Calu3 (cell line): ENCODE measurements around the gene XCR1. TPM values are rescaled to one million over a fixed set of nuclear protein-coding genes. Genes with fewer than 3 reads are reported as not detected.

ENCODE experiments used
- BruUV-seq: library from RNA; stranded (reverse); fragments of 400-500 nt; replicated peaks from 2 replicates; lab custom pipeline; 2021; lab: Mats Ljungman, UMichigan
- CTCF ChIA-PET: fragments of 300-600 bp; sonication (Branson Sonifier 250); formaldehyde crosslinking; loops from one replicate; lab custom pipeline; 2022; ENCODE audit warnings: antibody characterized with exemption; lab: Charles Lee
- DNase-seq: peaks from one replicate; pipeline ENCODE4 v3.0.0; 2022
- H3K27ac Mint-ChIP-seq: one replicate; pipeline ENCODE4 v1.8.0; 2022; ENCODE audit warnings: mixed read lengths; ENCODE audit not compliant: unreplicated experiment
- H3K27me3 Mint-ChIP-seq: one replicate; pipeline ENCODE4 v1.8.0; 2022; ENCODE audit warnings: mixed read lengths; ENCODE audit not compliant: unreplicated experiment
- H3K36me3 Mint-ChIP-seq: one replicate; pipeline ENCODE4 v1.8.0; 2022; ENCODE audit warnings: mild to moderate bottlenecking, moderate library complexity, mixed read lengths; ENCODE audit not compliant: insufficient read depth, unreplicated experiment
- H3K4me1 Mint-ChIP-seq: one replicate; pipeline ENCODE4 v1.8.0; 2022; ENCODE audit warnings: mild to moderate bottlenecking, low read depth, mixed read lengths; ENCODE audit not compliant: unreplicated experiment
- H3K4me3 Mint-ChIP-seq: one replicate; pipeline ENCODE4 v1.8.0; 2022; ENCODE audit warnings: mild to moderate bottlenecking, low read depth, moderate library complexity, mixed read lengths; ENCODE audit not compliant: unreplicated experiment
- H3K9me3 Mint-ChIP-seq: one replicate; pipeline ENCODE4 v1.8.0; 2022; ENCODE audit warnings: low read depth, mixed read lengths; ENCODE audit not compliant: unreplicated experiment
- intact Hi-C: fragments of 100-400 bp; cut with micrococcal nuclease; formaldehyde crosslinking; loops from one replicate; pipeline ENCODE4 v1.10.0; 2022; ENCODE audit not compliant: unreplicated experiment
- total RNA-seq: library from RNA; stranded (reverse); gene quantifications from 2 replicates; pipeline ENCODE4 v1.2.3, GENCODE V29; 2022
- TF ChIP-seq, protein P1 (sequence below): fragments of 200-600 bp; IDR thresholded peaks from one replicate; pipeline ENCODE4 v1.8.0; 2022; ENCODE audit warnings: antibody characterized with exemption; ENCODE audit not compliant: unreplicated experiment

Gene XCR1
- total RNA-seq, 1 experiment from 2014 or later, result not detected

DNA sequence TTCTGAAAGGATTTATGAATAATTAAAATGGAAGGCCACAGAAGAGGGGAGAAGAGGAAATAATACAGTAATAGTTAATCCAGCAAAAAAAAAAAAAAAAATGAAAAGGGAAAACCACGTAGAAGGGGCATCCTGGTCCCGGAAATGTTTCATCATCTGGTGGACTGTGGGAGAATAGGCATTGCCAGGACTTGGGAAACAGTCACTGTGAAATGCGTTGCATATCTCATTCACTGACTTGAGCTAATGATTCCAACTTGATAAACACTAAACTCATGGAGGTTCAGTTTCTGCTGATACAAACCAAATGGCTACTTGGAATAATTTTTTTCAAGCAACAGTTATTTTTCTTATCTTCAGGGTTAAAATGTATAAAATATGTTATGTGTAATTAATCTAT lies 3.2 kb downstream of the XCR1 start:
- no peak overlapping the region for H3K4me3 Mint-ChIP-seq
- CTCF ChIA-PET, result no interaction called here
- intact Hi-C loops, result no loop called here
- H3K27ac Mint-ChIP-seq, result no peak overlapping the region
- TF ChIP-seq, protein P1, sequence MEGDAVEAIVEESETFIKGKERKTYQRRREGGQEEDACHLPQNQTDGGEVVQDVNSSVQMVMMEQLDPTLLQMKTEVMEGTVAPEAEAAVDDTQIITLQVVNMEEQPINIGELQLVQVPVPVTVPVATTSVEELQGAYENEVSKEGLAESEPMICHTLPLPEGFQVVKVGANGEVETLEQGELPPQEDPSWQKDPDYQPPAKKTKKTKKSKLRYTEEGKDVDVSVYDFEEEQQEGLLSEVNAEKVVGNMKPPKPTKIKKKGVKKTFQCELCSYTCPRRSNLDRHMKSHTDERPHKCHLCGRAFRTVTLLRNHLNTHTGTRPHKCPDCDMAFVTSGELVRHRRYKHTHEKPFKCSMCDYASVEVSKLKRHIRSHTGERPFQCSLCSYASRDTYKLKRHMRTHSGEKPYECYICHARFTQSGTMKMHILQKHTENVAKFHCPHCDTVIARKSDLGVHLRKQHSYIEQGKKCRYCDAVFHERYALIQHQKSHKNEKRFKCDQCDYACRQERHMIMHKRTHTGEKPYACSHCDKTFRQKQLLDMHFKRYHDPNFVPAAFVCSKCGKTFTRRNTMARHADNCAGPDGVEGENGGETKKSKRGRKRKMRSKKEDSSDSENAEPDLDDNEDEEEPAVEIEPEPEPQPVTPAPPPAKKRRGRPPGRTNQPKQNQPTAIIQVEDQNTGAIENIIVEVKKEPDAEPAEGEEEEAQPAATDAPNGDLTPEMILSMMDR, result no peak
- H3K27me3 Mint-ChIP-seq, result peaks cover 65% of the 10 kb centered on the region
- peaks cover 8% of the 10 kb centered on the region for H3K9me3 Mint-ChIP-seq
- H3K4me1 Mint-ChIP-seq, result no peaks in the 10 kb centered on the region
- BruUV-seq, result no TSS peak
- H3K36me3 Mint-ChIP-seq, result no peaks in the 10 kb centered on the region
- DNase-seq, result no peak

DNA sequence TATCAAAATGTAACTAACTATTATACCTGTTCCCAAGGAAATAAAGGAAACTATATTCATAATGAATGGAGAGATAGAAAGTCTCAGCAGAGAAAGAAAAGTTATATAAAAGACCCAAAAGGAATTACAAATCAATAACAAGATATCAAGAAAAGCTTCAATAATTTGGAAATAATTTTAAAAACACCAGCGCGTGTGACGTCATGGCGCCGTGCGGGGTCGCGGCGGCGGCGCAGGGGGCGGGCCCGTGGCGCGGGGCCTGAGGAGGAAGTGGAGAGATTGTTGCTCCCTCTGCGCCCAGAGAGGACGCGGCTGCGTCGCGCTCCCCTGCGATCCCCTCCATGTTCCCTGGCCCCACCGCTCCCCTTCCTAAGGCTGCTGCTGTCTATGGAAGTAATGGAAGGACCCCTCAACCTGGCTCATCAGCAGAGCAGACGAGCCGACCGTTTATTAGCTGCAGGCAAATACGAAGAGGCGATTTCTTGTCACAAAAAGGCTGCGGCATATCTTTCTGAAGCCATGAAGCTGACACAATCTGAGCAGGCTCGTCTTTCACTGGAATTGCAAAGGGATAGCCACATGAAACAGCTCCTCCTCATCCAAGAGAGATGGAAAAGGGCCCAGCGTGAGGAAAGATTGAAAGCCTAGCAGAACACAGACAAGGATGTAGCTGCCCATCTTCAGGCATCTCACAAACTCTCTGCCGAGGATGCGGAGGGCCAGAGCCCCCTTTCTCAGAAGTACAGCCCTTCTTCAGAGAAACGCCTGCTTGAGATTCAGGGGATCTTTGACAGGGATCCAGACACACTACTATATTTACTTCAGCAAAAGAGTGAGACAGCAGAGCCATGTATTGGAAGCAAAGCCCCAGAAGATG lies 4.1 kb downstream of the XCR1 start:
- intact Hi-C loops, result no loop called here
- CTCF ChIA-PET, result no interaction called here

DNA sequence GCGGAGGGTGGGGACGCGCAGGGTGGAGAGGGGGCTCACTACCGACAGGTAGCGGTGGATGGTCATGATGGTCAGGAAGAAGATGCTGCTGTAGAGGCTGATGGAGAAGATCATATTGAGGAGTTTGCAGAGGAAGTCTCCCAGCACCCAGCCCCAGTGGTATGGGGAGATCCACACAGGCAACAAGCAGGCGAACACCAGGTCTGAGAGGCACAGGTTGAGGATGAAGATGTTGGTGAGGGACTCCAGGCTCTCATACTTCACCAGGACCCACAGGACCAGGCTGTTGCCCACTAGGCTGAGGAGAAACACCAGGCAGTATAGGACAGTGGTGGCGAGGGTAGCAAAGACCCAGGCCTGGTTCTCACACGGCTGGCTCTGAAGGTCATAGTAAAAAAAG lies 5.8 kb downstream of the XCR1 start:
- intact Hi-C loops, result no loop called here
- H3K27ac Mint-ChIP-seq, result no peak overlapping the region
- DNase-seq, result no peak
- no TSS peak for BruUV-seq
- TF ChIP-seq, protein P1, result no peak
- peaks cover 75% of the 10 kb centered on the region for H3K27me3 Mint-ChIP-seq
- CTCF ChIA-PET, result no interaction called here
- no peaks in the 10 kb centered on the region for H3K36me3 Mint-ChIP-seq
- H3K9me3 Mint-ChIP-seq, result no peaks in the 10 kb centered on the region
- H3K4me3 Mint-ChIP-seq, result no peak overlapping the region
- no peaks in the 10 kb centered on the region for H3K4me1 Mint-ChIP-seq

More for the DNA sequence above, 4.1 kb downstream of the XCR1 start:
- peaks cover 5% of the 10 kb centered on the region for H3K9me3 Mint-ChIP-seq
- DNase-seq, result no peak
- no peaks in the 10 kb centered on the region for H3K4me1 Mint-ChIP-seq
- TF ChIP-seq, protein P1, result no peak
- no peak overlapping the region for H3K27ac Mint-ChIP-seq
- H3K36me3 Mint-ChIP-seq, result no peaks in the 10 kb centered on the region
- peaks cover 70% of the 10 kb centered on the region for H3K27me3 Mint-ChIP-seq
- no TSS peak for BruUV-seq
- H3K4me3 Mint-ChIP-seq, result no peak overlapping the region

DNA sequence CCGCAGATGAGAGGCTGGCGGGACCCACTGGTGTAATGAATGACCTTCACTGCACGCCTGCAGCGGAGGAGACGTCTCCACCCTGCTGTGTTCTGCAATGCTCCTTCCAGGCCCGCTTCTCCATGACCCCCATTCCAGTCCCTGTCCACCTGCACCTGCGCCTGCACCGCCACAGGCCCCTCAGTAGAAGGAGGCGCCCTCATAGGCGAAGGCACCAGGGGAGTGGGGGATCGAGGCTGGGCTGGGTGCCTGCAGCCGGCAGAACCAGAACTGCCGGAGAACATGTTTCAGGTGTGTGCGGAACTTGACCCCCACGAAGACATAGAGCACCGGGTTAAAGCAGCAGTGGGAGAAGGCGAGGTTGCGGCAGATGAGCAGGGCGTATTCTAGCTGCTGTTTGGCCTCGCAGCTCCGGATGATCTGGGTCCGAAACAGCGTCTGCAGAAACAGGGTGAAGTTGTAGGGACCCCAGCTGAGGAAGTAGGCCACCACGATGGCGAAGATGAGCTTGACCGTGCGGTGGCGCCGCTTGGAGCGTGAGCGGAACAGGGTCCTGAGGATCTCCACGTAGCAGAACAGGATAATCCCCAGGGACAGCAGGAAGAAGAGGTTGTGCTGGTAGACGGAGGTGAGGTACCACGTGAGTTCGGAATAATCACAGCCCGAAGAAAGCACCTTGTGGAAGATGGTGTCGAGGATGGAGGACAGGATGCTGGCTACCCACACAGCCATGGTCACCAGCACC lies 6.3 kb downstream of the XCR1 start:
- Mint-ChIP-seq H3K27ac (no peak overlapping the region), H3K27me3 (peaks cover 80% of the 10 kb centered on the region), H3K4me1 (no peaks in the 10 kb centered on the region), H3K9me3 (no peaks in the 10 kb centered on the region), H3K4me3 (no peak overlapping the region), H3K36me3 (no peaks in the 10 kb centered on the region)
- BruUV-seq, result no TSS peak
- CTCF ChIA-PET, result no interaction called here
- intact Hi-C loops, result no loop called here
- TF ChIP-seq, protein P1, result no peak
- no peak for DNase-seq
